Mucosa of stomach (tissue), 1 donor: Measurements from ENCODE around the gene LAMTOR4.
A peak's percentile ranks its signal among the peaks of the same experiment; 100 is the strongest.
"Not testable (repeated sequence)": the region's sequence is repeated elsewhere in the genome, so short reads cannot be mapped to it uniquely, and the experiment has no call there.

Source experiments
- H3K27me3 ChIP-seq: one replicate; pipeline ENCODE4 v1.7.0; 2013; ENCODE audit warnings: mild to moderate bottlenecking, low read length; ENCODE audit not compliant: control insufficient read depth, insufficient read depth
- H3K36me3 ChIP-seq: one replicate; pipeline ENCODE4 v1.7.0; 2013; ENCODE audit warnings: low read length; ENCODE audit not compliant: control insufficient read depth, insufficient read depth
- H3K4me1 ChIP-seq: one replicate; pipeline ENCODE4 v1.7.0; 2013; ENCODE audit warnings: mild to moderate bottlenecking, low read length; ENCODE audit not compliant: control insufficient read depth, insufficient read depth
- H3K4me3 ChIP-seq: one replicate; pipeline ENCODE4 v1.7.0; 2013; ENCODE audit warnings: low read length
- H3K9ac ChIP-seq: one replicate; pipeline ENCODE4 v1.7.0; 2013; ENCODE audit warnings: mild to moderate bottlenecking, low read length, moderate library complexity
- H3K9me3 ChIP-seq: one replicate; pipeline ENCODE4 v1.7.0; 2013; ENCODE audit warnings: mild to moderate bottlenecking, low read length, moderate library complexity; ENCODE audit not compliant: control insufficient read depth
- donor health status: Pancreatic carcinoma.

The LAMTOR4 gene

DNA sequence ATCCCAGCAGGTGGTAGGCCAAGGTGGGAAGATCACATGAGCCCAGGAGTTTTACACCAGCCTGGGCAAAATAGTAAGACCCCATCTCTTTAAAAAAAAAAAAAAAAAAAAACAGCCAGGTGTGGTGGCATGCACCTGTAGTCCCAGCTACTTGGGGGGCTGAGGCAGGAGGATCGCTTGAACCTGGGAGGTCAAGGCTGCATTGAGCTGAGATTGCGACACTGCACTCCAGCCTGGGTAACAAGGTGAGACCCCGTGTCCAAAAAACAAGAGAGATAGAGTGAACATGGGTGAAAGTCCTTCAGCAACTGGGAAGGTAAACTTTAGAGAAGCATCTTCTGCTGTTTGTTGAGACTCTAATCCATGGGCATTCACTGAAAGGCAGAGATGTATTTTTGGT, 6.3 kb upstream of the LAMTOR4 start:
- Histone ChIP-seq H3K4me1 (peaks cover 21% of the 10 kb centered on the region), H3K9me3 (no peaks in the 10 kb centered on the region), H3K4me3 (no peak overlapping the region), H3K36me3 (no peaks in the 10 kb centered on the region), H3K9ac (no peak overlapping the region), H3K27me3 (no peaks in the 10 kb centered on the region)

DNA sequence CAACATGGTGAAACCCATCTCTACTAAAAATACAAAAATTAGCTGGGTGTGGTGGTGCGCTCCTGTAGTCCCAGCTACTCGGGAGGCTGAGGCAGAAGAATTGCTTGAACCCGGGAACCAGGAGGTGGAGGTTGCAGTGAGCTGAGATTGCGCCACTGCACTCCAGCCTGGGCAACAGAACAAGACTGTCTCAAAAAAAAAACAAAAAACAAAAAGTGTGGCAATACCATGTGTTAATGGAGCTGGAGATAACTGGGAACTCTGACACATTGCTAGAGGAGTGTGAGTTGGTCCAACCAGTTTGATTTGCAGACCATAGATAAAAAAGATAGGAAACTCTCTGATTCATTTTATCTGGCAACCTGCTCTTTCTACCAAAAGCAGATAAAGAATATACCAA, 2.4 kb upstream of the LAMTOR4 start:
- H3K4me1 ChIP-seq = peaks cover 19% of the 10 kb centered on the region
- not testable (repeated sequence) for H3K27me3 ChIP-seq, H3K9me3 ChIP-seq, H3K4me3 ChIP-seq, H3K36me3 ChIP-seq, H3K9ac ChIP-seq

DNA sequence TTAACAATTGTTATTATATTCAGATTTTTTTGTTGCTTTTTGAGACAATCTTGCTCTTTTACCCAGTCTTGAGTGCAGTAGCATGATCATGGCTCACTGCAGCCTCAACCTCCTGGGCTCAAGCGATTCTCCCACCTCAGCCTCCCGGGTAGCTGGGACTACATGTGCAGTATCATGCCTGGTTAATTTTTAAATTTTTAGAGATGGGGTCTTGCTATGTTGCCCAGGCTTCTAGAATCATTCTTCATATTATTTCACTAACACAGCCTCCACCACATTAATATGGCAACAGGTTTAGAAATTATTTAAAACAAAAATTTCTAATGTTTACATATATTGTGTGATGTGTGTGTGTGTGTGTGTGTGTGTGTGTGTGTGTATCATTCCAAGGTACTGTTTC, 1.4 kb upstream of the LAMTOR4 start:
- no peaks in the 10 kb centered on the region for H3K36me3 ChIP-seq
- H3K4me1 ChIP-seq = peaks cover 17% of the 10 kb centered on the region
- H3K27me3 ChIP-seq = no peaks in the 10 kb centered on the region
- no peak overlapping the region for H3K4me3 ChIP-seq
- no peak overlapping the region for H3K9ac ChIP-seq
- no peaks in the 10 kb centered on the region for H3K9me3 ChIP-seq

DNA sequence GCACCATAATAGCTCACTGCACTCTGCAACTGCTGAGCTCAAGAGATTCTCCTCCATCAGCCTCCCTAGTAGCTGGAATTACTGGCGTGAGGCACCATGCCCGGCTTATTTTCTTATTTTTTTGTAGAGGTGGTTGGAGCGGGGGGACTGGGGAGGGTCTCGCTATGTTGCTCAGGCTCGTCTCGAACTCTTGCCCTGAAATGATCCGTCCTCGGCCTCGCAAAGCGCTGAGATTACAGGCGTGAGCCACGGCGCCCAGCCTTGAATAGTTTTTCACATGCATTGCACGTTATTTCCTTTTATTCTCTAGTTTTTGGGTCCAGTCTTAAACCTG, 526 bp upstream of the LAMTOR4 start:
- peaks cover 15% of the 10 kb centered on the region for H3K4me1 ChIP-seq
- no peaks in the 10 kb centered on the region for H3K27me3 ChIP-seq
- no peaks in the 10 kb centered on the region for H3K9me3 ChIP-seq
- peak overlapping the region; percentile 45 for H3K4me3 ChIP-seq
- peak overlapping the region; percentile 65 for H3K9ac ChIP-seq
- no peaks in the 10 kb centered on the region for H3K36me3 ChIP-seq

DNA sequence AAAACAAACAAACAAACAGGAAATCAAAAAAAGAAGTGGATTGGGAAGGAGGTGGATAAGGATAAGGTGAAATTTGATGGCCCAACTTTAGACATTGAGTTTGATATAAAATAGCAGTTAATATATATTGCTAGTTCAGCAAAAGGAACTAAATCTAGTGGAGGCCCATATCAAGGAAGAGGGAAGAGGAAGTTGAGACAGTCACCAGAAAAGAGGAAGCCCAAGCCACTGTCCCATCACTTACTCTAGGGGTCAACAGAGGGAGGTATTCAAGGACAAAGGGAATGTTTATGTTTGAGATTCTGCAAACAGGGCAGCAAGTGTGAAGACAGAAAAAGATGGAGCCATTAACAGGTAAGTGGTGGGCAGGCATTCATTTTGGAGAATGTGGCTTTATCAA, 3.7 kb downstream of the LAMTOR4 start:
- Histone ChIP-seq H3K9ac (no peak overlapping the region), H3K4me1 (peaks cover 52% of the 10 kb centered on the region), H3K27me3 (no peaks in the 10 kb centered on the region), H3K36me3 (peaks cover 5% of the 10 kb centered on the region), H3K4me3 (no peak overlapping the region), H3K9me3 (no peaks in the 10 kb centered on the region)

DNA sequence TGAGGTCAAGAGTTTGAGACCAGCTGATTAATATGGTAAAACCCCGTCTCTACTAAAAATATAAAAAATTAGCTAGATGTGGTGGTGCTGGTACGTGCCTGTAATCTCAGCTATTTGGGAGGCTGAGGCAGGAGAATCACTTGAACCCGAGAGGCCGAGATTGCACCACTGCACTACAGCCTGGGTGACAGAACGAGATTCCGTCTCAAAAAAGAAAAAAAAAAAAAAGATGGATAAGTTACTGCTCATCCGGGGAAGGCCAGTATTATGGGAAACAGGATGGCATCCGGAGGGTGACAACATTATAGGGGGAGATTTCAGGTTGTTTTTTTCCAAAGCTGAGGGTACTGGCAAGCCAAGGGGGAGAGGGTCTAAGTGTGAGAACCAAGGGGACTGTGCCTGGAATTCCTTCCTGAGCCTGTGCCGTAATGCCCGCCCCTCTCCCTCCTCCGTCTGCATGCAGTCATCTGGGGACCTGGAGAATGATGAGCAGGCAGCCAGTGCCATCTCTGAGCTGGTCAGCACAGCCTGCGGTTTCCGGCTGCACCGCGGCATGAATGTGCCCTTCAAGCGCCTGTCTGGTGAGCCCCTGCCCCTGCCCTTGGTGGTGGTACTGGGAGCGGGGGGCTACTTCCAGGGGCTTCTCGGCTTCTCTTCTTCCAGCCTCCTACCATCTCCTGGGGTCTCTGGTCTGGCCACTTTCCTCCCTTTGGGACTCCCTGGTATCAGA, 4.4 kb downstream of the LAMTOR4 start:
- H3K9me3 ChIP-seq = no peaks in the 10 kb centered on the region
- no peaks in the 10 kb centered on the region for H3K27me3 ChIP-seq
- H3K36me3 ChIP-seq = peaks cover 5% of the 10 kb centered on the region
- no peak overlapping the region for H3K4me3 ChIP-seq
- peaks cover 55% of the 10 kb centered on the region for H3K4me1 ChIP-seq
- no peak overlapping the region for H3K9ac ChIP-seq

DNA sequence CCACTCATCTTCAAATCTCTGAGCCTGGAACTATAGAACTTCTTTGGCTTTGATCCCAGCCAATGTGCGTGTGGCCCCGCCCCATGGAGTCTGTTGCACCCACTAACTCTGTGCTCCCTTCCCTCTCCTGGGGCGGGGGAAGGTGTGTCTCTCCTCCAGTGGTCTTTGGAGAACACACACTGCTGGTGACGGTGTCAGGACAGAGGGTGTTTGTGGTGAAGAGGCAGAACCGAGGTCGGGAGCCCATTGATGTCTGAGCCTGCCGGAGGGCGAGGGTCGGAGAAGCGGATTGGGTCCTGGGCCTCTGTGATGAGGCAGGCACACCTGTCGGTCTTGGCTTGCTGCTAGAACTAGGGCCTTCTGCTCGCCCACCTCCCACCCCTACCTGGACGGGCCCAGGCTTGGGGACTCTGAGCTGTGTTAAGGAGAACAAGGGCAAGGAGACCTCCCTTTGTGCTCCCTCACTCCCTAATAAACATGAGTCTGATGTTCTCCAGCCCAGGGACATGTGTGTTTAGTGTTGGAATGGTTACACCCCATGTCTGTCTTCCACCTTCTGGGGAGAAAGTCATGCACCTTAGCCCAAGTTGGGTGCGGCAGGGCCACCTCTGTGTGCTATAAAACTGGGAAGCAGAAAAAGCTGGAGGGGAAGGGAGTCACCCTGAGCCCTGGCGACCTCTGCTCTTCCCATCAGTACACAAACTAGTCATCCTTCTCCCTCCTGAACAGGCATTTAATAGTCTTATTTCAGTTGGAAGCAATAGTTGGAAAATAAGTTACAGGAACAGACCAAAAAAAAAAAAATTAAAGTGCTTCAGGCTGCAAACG, 5.2 kb downstream of the LAMTOR4 start:
- Histone ChIP-seq H3K9ac (no peak overlapping the region), H3K36me3 (peaks cover 5% of the 10 kb centered on the region), H3K4me3 (no peak overlapping the region), H3K4me1 (peaks cover 55% of the 10 kb centered on the region), H3K27me3 (no peaks in the 10 kb centered on the region), H3K9me3 (no peaks in the 10 kb centered on the region)

DNA sequence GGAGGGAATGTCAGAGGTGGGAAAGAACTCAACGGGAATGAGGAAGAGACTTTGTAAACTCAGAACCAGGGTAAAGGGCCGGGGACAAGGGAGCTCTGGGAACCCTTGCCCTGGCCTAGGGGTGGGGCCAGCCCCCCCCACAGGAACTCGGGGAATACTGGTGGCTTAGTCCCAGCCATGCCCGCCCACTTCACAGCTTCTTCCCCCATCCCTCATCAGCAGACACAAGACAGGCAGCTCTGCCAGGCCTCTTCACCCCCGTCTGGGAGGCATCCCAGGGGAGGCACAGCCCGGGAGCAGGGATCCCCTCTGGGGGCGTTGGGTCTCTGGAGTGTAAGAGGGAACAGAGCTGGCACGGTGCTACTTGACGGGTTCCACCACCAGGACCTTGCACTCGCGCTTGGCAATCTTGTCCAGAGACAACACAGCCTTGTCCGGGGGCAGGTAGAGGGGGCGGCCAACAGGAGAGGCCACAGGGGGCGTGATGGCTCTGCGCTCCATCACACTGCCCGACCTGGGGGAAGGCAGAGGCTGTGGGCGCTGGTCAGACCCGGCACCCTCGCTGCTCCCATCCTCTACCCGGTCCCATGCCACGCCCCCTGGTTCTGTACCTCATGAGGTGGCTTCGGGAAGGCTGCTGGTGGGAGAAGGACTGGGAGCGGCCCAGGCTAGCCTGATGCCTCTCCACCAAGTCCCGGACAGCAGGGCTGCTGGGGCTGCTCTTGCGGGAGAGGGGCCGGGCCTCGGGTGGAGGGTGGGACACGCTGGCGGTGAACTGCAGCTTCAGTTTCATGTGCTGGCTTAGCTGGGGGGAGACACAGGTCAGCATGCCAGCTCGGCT, 6.2 kb downstream of the LAMTOR4 start:
- H3K9me3 ChIP-seq = no peaks in the 10 kb centered on the region
- no peak overlapping the region for H3K4me3 ChIP-seq
- peaks cover 51% of the 10 kb centered on the region for H3K4me1 ChIP-seq
- H3K9ac ChIP-seq = no peak overlapping the region
- no peaks in the 10 kb centered on the region for H3K27me3 ChIP-seq
- peaks cover 5% of the 10 kb centered on the region for H3K36me3 ChIP-seq

DNA sequence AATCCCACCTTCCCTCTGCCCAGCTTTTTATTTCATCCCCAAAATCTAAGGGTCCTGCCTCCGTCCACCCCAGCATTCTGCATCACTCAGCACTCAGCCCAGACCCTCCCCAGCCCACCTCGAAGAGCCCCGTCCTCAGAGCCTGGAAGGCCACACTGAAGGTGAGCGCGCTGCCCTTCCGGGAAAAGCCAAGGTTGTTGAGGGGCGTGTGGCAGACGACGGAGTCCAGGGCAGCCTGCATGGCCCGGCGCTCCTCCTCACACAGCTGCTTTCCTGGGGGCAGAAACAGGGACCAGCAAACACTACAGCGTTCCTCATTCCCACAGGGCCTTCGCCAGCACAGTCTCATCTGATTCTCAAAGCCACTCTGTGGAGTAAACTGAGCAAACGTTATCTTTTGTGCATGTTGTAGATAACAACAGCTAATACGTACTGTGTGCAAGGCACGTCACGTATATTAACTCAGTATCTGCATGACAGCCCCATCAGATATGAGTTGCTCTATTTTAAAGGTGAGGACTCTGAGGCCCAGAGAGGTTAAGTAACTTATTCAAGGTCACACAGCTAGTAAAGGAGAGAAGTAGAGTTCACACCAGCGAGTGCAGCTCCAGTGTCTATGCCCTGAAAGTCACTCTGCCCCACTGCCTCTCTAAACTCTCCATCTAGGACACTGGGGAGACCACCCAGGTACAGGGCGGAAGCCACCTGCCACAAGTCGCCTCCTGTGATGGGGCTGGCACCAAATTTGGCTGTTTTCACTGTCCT, 7.0 kb downstream of the LAMTOR4 start:
- Histone ChIP-seq H3K36me3 (peaks cover 5% of the 10 kb centered on the region), H3K9me3 (no peaks in the 10 kb centered on the region), H3K27me3 (no peaks in the 10 kb centered on the region), H3K4me1 (peaks cover 50% of the 10 kb centered on the region), H3K4me3 (no peak overlapping the region), H3K9ac (no peak overlapping the region)

DNA sequence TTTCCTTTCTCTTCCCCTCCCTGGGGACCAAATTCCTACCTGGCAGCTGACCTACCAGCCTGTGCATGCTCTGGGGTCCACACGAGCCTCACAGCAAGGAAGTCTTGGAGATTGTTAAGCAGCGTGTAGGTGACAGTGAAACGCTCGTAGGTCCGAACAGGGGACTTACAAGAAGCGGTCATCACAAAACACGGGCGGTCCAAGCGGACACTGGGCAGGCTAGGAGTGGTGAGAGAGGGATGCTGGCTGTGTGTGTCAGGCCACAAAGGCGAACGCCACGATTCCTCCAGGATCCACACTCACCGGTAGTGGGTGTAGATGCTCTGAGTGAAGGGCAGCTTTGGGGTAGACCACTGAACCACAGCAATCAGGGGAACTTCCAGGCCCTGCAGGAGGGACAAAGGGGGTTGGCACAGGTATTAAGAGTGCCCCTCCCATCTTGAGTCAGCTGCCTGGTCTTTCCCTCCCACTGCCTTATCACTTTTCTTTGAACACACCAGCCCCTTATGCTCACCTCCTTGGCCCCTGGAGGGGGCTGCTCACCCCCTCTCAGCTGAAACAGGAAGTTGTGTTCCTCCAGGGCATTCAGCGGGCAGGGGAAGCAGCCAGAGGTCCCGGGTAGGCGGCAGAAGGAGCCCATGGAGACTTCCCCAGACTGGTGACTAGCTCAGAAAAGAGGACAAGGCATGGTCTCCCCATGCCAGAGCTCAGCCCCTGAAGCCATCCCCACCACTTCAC, 7.8 kb downstream of the LAMTOR4 start:
- Histone ChIP-seq H3K4me3 (no peak overlapping the region), H3K27me3 (no peaks in the 10 kb centered on the region), H3K36me3 (peaks cover 5% of the 10 kb centered on the region), H3K9ac (no peak overlapping the region), H3K4me1 (peaks cover 50% of the 10 kb centered on the region), H3K9me3 (no peaks in the 10 kb centered on the region)

DNA sequence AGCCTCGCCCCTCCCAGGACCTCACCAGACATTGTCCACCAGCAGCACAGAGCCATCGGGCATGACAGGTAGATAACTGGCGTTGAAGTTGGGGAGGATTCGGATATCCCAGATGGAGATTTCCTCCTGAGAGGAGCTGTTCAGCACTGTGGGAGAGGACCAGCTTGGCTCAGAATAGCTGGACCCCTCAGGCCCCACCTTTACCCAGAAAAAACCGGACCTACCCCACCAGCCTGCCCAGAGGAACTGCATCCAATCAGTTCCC, 8.3 kb downstream of the LAMTOR4 start:
- H3K4me1 ChIP-seq = peaks cover 50% of the 10 kb centered on the region
- no peak overlapping the region for H3K4me3 ChIP-seq
- peak overlapping the region; percentile 86 for H3K9ac ChIP-seq
- H3K9me3 ChIP-seq = no peaks in the 10 kb centered on the region
- H3K27me3 ChIP-seq = no peaks in the 10 kb centered on the region
- H3K36me3 ChIP-seq = peaks cover 5% of the 10 kb centered on the region
